GM12878 (cell line): ENCODE results near the gene SSR1. TPM values are rescaled to one million over a fixed set of nuclear protein-coding genes. Genes with fewer than 3 reads are reported as not detected.

ENCODE experiments used
- ATAC-seq: fragments of 200-7000 bp; cut with Tn5 transposase; 3 replicates; pipeline ENCODE4 v1.9.1; 2020; ENCODE audit warnings: mild to moderate bottlenecking, moderate library complexity
- BruUV-seq: library from RNA; stranded (reverse); fragments of 400-500 nt; replicated peaks from 2 replicates; lab custom pipeline; 2021; lab: Mats Ljungman, UMichigan
- CTCF ChIA-PET: fragments of 300-600 bp; sonication (Branson Sonifier 250); formaldehyde crosslinking; extraction: SDS; loops from one replicate; lab custom pipeline; 2021; ENCODE audit warnings: inconsistent platforms; lab: Yijun Ruan, JAX
- POLR2A ChIA-PET: fragments of 350-600 bp; formaldehyde crosslinking; extraction: SDS; loops from one replicate; lab custom pipeline; 2021; ENCODE audit warnings: inconsistent platforms; lab: Charles Lee
- RAD21 ChIA-PET: fragments of 300-600 bp; sonication (Branson Sonifier 250); formaldehyde crosslinking; loops from one replicate; lab custom pipeline; 2023; ENCODE audit warnings: antibody characterized with exemption; ENCODE audit not compliant: unreplicated experiment; lab: Charles Lee
- SMC1A ChIA-PET: fragments of 300-600 bp; sonication (Branson Sonifier 250); formaldehyde crosslinking; loops from one replicate; lab custom pipeline; 2023; ENCODE audit not compliant: unreplicated experiment, uncharacterized antibody; lab: Charles Lee
- DNase-seq: peaks from one replicate; pipeline ENCODE4 v3.0.0-alpha.2; 2011; ENCODE audit warnings: low read depth, low spot score
- FAIRE-seq: peaks from 3 replicates; lab custom pipeline; 2011; peaks lifted over from hg19 to GRCh38; lab: Jason Lieb, UNC
- H2AFZ ChIP-seq: 2 replicates; pipeline ENCODE4 v1.6.0; 2011; ENCODE audit warnings: low read depth, low read length, control low read depth; ENCODE audit not compliant: control insufficient read depth
- H3K27ac ChIP-seq: 2 replicates; pipeline ENCODE4 v1.5.1; 2011; ENCODE audit warnings: control low read depth; ENCODE audit not compliant: control insufficient read depth, insufficient read depth
- H3K27me3 ChIP-seq, 2 experiments: replicated peaks in 1 of 2; 2 replicates each; pipeline versions ENCODE4 v1.6.0 to v1.6.1; 2011; ENCODE audit warnings: low read length in 1 of 2; ENCODE audit not compliant: control insufficient read depth in 2 of 2, insufficient read depth in 2 of 2
- H3K36me3 ChIP-seq, 2 experiments: 2 replicates each; pipeline ENCODE4 v1.5.1; 2011; ENCODE audit warnings: low read length in 1 of 2; ENCODE audit not compliant: control insufficient read depth in 2 of 2, insufficient read depth in 2 of 2
- H3K4me1 ChIP-seq: 2 replicates; pipeline ENCODE4 v1.6.1; 2011; ENCODE audit warnings: mild to moderate bottlenecking, low read length, moderate library complexity, mixed read lengths; ENCODE audit not compliant: control insufficient read depth, insufficient read depth
- H3K4me2 ChIP-seq: 2 replicates; pipeline ENCODE4 v1.6.0; 2011; ENCODE audit warnings: control low read depth; ENCODE audit not compliant: control insufficient read depth, insufficient read depth
- H3K4me3 ChIP-seq: fragments of 200-600 bp; sonication (generic); 2 replicates; pipeline ENCODE4 v1.5.1; 2016
- H3K79me2 ChIP-seq: 2 replicates; pipeline ENCODE4 v1.6.0; 2011; ENCODE audit warnings: low read length; ENCODE audit not compliant: control insufficient read depth, insufficient read depth
- H3K9ac ChIP-seq: 2 replicates; pipeline ENCODE4 v1.8.0; 2011; ENCODE audit warnings: low read length, control low read depth, mixed read lengths; ENCODE audit not compliant: control insufficient read depth, insufficient read depth
- H3K9me3 ChIP-seq: replicated peaks from 3 replicates; pipeline ENCODE4 v1.5.1; 2011; ENCODE audit warnings: mild to moderate bottlenecking, low read length; ENCODE audit not compliant: control insufficient read depth, insufficient read depth
- H4K20me1 ChIP-seq: 2 replicates; pipeline ENCODE4 v1.6.0; 2011; ENCODE audit not compliant: control insufficient read depth, insufficient read depth
- ELK1 ChIP-seq: IDR thresholded peaks from 2 replicates; pipeline ENCODE4 v1.6.1; 2012; ENCODE audit warnings: low read depth, low read length, improper control_type of control experiment
- NFXL1 ChIP-seq: fragments of 450-650 bp; IDR thresholded peaks from 2 replicates; pipeline ENCODE4 v1.6.1; 2017; ENCODE audit warnings: antibody characterized with exemption, mild to moderate bottlenecking, borderline replicate concordance
- PAX5 ChIP-seq: IDR thresholded peaks from 2 replicates; pipeline ENCODE4 v1.6.1; 2011; ENCODE audit warnings: low read depth, low read length, borderline replicate concordance
- PAX8 ChIP-seq: fragments of 450-650 bp; IDR thresholded peaks from 2 replicates; pipeline ENCODE4 v1.6.1; 2017; ENCODE audit warnings: mild to moderate bottlenecking, moderate library complexity
- RAD51 ChIP-seq: fragments of 450-650 bp; IDR thresholded peaks from 2 replicates; pipeline ENCODE4 v1.6.1; 2016; ENCODE audit warnings: moderate library complexity, mild to moderate bottlenecking, inconsistent platforms
- SUPT20H ChIP-seq: IDR thresholded peaks from 2 replicates; pipeline ENCODE4 v1.6.1; 2011; ENCODE audit warnings: low read depth, mild to moderate bottlenecking, low read length, moderate library complexity, borderline replicate concordance; ENCODE audit not compliant: control insufficient read depth
- TAF1 ChIP-seq: IDR thresholded peaks from 2 replicates; pipeline ENCODE4 v1.6.1; 2011; ENCODE audit warnings: mild to moderate bottlenecking, low read depth, low read length, borderline replicate concordance
- ZNF207 ChIP-seq: fragments of 450-650 bp; IDR thresholded peaks from 2 replicates; pipeline ENCODE4 v1.6.1; 2014; ENCODE audit warnings: antibody characterized with exemption, mild to moderate bottlenecking, borderline replicate concordance
- WGBS: methylation state at CpG from one replicate; pipeline ENCODE4 v1.1.6; 2016; ENCODE audit warnings: low lambda C conversion rate; ENCODE audit not compliant: insufficient replicate concordance, insufficient coverage; ENCODE audit errors: missing lambda C conversion rate; 5-methylcytosine and 5-hydroxymethylcytosine counted together
- in situ Hi-C: fragments of 300-500 bp; cut with MboI; formaldehyde crosslinking; loops from 9 replicates; pipeline ENCODE4 v1.14.3; 2018; ENCODE audit warnings: mixed read lengths
- intact Hi-C: fragments of 100-400 bp; cut with micrococcal nuclease; formaldehyde crosslinking; loops from one replicate; pipeline ENCODE4 v1.14.2; 2022; ENCODE audit not compliant: unreplicated experiment
- polyA plus RNA-seq, 11 experiments: library from polyadenylated mRNA; depleted of rRNA in 4 of 11; unstranded in 6 of 11; stranded (reverse) in 5 of 11; fragments of >200 nt; fragmentation: Nextera tagmentation in 4 of 11; fragmentation: Illumina TruSeq in 1 of 11; extraction: Ambion mirVana in 4 of 11; extraction: Trizol in 1 of 11; gene quantifications; 1 replicate in 1 of 11; 2 replicates in 10 of 11; pipeline versions ENCODE4 v1.2.1 to v1.2.3, GENCODE V29; 2011 to 2016; ENCODE audit warnings: inconsistent platforms in 2 of 11, missing spikeins in 2 of 11, low read depth in 1 of 11
- total RNA-seq, 4 experiments: library from RNA; depleted of rRNA in 3 of 4; stranded (reverse); fragments of >200 nt in 3 of 4; fragmentation: Illumina TruSeq in 1 of 4; extraction: Trizol in 1 of 4; gene quantifications; 2 replicates each; pipeline versions ENCODE4 v1.2.1 to v1.2.3, GENCODE V29; 2013 to 2021
- TF ChIP-seq, protein P1 (sequence below): IDR thresholded peaks from 2 replicates; pipeline ENCODE4 v1.6.1; 2011; ENCODE audit warnings: low read depth, mild to moderate bottlenecking, low read length, moderate library complexity, borderline replicate concordance; ENCODE audit errors: extremely low read depth
- TF ChIP-seq, protein P2 (sequence below): fragments of 450-650 bp; formaldehyde crosslinking; IDR thresholded peaks from 2 replicates; pipeline ENCODE4 v1.4.0; 2022; ENCODE audit warnings: mild to moderate bottlenecking, moderate library complexity
- TF ChIP-seq, protein P3 (sequence below): fragments of 450-650 bp; IDR thresholded peaks from 2 replicates; pipeline ENCODE4 v1.6.1; 2017; ENCODE audit warnings: mild to moderate bottlenecking, low read depth, inconsistent platforms; ENCODE audit not compliant: poor library complexity, severe bottlenecking
- TF ChIP-seq, protein P4 (sequence below): fragments of 450-650 bp; conservative IDR thresholded peaks from 2 replicates; pipeline ENCODE4 v1.6.1; 2017; ENCODE audit warnings: mild to moderate bottlenecking, moderate library complexity

Gene SSR1
- total and polyA plus RNA-seq, 10 of the 15 experiments (the other 5 are each of a cell fraction or from before 2014, with no cell fraction given) = 42.0 to 209 (median 128) TPM

- Histone ChIP-seq H3K4me3 (no peak overlapping the region), H3K27ac (no peak overlapping the region), H4K20me1 (no peaks in the 10 kb centered on the region; the same call in none of the 2 replicates), H3K79me2 (peaks cover 3% of the 10 kb centered on the region), H3K9me3 (no peaks in the 10 kb centered on the region; the same call in 2 of the 3 replicates), H2AFZ (no peak overlapping the region), H3K27me3 (no peaks in the 10 kb centered on the region), H3K4me1 (peaks cover 13% of the 10 kb centered on the region), H3K9ac (no peak overlapping the region), H3K4me2 (no peak overlapping the region), H3K36me3 (peaks cover 38 to 56% of the 10 kb centered on the region in 2 experiments)
- in situ Hi-C loops (no loop called here), intact Hi-C loops (no loop called here)
- ChIA-PET POLR2A (no interaction called here), SMC1A (interaction anchor here (1.0 to 1.1 kb wide), 2 partner anchors 366 to 570 kb away, joined by 3 read pairs; no protein-coding TSS in a partner anchor), CTCF (interaction anchor here (0.7 kb wide), 1 partner anchor 648 kb away, joined by 3 read pairs; no protein-coding TSS in a partner anchor), RAD21 (no interaction called here)
- TF ChIP-seq ZNF207 (no peak), NFXL1 (no peak), PAX8 (no peak), TAF1 (no peak), SUPT20H (no peak), ELK1 (no peak), RAD51 (no peak), PAX5 (no peak)
- TF ChIP-seq, protein P1, sequence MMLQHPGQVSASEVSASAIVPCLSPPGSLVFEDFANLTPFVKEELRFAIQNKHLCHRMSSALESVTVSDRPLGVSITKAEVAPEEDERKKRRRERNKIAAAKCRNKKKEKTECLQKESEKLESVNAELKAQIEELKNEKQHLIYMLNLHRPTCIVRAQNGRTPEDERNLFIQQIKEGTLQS = no peak
- TF ChIP-seq, protein P2, sequence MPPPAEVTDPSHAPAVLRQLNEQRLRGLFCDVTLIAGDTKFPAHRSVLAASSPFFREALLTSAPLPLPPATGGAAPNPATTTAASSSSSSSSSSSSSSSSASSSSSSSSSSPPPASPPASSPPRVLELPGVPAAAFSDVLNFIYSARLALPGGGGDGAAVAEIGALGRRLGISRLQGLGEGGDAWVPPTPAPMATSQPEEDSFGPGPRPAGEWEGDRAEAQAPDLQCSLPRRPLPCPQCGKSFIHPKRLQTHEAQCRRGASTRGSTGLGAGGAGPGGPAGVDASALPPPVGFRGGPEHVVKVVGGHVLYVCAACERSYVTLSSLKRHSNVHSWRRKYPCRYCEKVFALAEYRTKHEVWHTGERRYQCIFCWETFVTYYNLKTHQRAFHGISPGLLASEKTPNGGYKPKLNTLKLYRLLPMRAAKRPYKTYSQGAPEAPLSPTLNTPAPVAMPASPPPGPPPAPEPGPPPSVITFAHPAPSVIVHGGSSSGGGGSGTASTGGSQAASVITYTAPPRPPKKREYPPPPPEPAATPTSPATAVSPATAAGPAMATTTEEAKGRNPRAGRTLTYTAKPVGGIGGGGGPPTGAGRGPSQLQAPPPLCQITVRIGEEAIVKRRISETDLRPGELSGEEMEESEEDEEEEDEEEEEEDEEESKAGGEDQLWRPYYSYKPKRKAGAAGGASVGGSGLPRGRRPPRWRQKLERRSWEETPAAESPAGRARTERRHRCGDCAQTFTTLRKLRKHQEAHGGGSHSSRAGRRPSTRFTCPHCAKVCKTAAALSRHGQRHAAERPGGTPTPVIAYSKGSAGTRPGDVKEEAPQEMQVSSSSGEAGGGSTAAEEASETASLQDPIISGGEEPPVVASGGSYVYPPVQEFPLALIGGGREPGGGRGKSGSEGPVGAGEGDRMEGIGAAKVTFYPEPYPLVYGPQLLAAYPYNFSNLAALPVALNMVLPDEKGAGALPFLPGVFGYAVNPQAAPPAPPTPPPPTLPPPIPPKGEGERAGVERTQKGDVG (CRISPR knock-in tag) = no peak
- TF ChIP-seq, protein P3, sequence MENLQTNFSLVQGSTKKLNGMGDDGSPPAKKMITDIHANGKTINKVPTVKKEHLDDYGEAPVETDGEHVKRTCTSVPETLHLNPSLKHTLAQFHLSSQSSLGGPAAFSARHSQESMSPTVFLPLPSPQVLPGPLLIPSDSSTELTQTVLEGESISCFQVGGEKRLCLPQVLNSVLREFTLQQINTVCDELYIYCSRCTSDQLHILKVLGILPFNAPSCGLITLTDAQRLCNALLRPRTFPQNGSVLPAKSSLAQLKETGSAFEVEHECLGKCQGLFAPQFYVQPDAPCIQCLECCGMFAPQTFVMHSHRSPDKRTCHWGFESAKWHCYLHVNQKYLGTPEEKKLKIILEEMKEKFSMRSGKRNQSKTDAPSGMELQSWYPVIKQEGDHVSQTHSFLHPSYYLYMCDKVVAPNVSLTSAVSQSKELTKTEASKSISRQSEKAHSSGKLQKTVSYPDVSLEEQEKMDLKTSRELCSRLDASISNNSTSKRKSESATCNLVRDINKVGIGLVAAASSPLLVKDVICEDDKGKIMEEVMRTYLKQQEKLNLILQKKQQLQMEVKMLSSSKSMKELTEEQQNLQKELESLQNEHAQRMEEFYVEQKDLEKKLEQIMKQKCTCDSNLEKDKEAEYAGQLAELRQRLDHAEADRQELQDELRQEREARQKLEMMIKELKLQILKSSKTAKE = no peak
- TF ChIP-seq, protein P4, sequence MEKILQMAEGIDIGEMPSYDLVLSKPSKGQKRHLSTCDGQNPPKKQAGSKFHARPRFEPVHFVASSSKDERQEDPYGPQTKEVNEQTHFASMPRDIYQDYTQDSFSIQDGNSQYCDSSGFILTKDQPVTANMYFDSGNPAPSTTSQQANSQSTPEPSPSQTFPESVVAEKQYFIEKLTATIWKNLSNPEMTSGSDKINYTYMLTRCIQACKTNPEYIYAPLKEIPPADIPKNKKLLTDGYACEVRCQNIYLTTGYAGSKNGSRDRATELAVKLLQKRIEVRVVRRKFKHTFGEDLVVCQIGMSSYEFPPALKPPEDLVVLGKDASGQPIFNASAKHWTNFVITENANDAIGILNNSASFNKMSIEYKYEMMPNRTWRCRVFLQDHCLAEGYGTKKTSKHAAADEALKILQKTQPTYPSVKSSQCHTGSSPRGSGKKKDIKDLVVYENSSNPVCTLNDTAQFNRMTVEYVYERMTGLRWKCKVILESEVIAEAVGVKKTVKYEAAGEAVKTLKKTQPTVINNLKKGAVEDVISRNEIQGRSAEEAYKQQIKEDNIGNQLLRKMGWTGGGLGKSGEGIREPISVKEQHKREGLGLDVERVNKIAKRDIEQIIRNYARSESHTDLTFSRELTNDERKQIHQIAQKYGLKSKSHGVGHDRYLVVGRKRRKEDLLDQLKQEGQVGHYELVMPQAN = no peak
- no TSS peak for BruUV-seq
- ATAC-seq (no peak), FAIRE-seq (no peak), DNase-seq (no peak)
- 97% methylated on average over 12 of the region's 15 CpGs for WGBS
Observed at GRCh38 chr6:7247179-7247456, 65.9 kb downstream of the SSR1 start.
